Keratinocyte (primary cell): Measurements from ENCODE around the gene SCUBE3. TPM values are rescaled to one million over a fixed set of nuclear protein-coding genes. Genes with fewer than 3 reads are reported as not detected.

Experiments
- DNase-seq: peaks from one replicate; pipeline ENCODE4 v3.0.0-alpha.2; 2011; ENCODE audit warnings: low read depth, missing footprints, low spot score
- FAIRE-seq: peaks from 2 replicates; lab custom pipeline; 2011; peaks lifted over from hg19 to GRCh38; lab: Jason Lieb, UNC
- H2AFZ ChIP-seq: 2 replicates; pipeline ENCODE4 v1.6.0; 2012; ENCODE audit warnings: low read length, control low read depth, inconsistent platforms; ENCODE audit not compliant: control insufficient read depth
- H3K27ac ChIP-seq: 2 replicates; pipeline ENCODE4 v1.5.1; 2011; ENCODE audit warnings: low read length; ENCODE audit not compliant: control insufficient read depth, insufficient read depth
- H3K27me3 ChIP-seq: 3 replicates; pipeline ENCODE4 v1.6.0; 2011; ENCODE audit warnings: low read length; ENCODE audit not compliant: control insufficient read depth, insufficient read depth; ENCODE audit errors: extremely low read depth
- H3K36me3 ChIP-seq, 2 experiments: 2 replicates in 1 of 2; 3 replicates in 1 of 2; pipeline ENCODE4 v1.5.1; 2011; ENCODE audit warnings: low read length in 2 of 2, mild to moderate bottlenecking in 1 of 2; ENCODE audit not compliant: control insufficient read depth in 2 of 2, insufficient read depth in 2 of 2; ENCODE audit errors: extremely low read depth in 1 of 2
- H3K4me1 ChIP-seq: 3 replicates; pipeline ENCODE4 v1.5.1; 2011; ENCODE audit warnings: low read length; ENCODE audit not compliant: control insufficient read depth, insufficient read depth; ENCODE audit errors: extremely low read depth
- H3K4me2 ChIP-seq: 3 replicates; pipeline ENCODE4 v1.6.0; 2011; ENCODE audit warnings: low read depth, low read length; ENCODE audit not compliant: control insufficient read depth, insufficient read depth; ENCODE audit errors: extremely low read depth
- H3K4me3 ChIP-seq, 3 experiments: fragments of 200-600 bp in 1 of 3; sonication (generic) in 1 of 3; 2 replicates in 2 of 3; 3 replicates in 1 of 3; pipeline ENCODE4 v1.5.1; 2011 to 2016; ENCODE audit warnings: low read length in 3 of 3, mild to moderate bottlenecking in 3 of 3, control low read depth in 2 of 3, inconsistent platforms in 1 of 3, low read depth in 1 of 3, mixed read lengths in 1 of 3, mixed run types in 1 of 3, moderate library complexity in 1 of 3; ENCODE audit not compliant: control insufficient read depth in 2 of 3, insufficient read depth in 2 of 3; ENCODE audit errors: extremely low read depth in 1 of 3
- H3K79me2 ChIP-seq: 2 replicates; pipeline ENCODE4 v1.6.0; 2012; ENCODE audit warnings: low read length; ENCODE audit not compliant: control insufficient read depth, insufficient read depth
- H3K9ac ChIP-seq: 3 replicates; pipeline ENCODE4 v1.6.0; 2011; ENCODE audit warnings: low read length; ENCODE audit not compliant: control insufficient read depth, insufficient read depth; ENCODE audit errors: extremely low read depth
- H3K9me1 ChIP-seq: 3 replicates; pipeline ENCODE4 v1.6.0; 2011; ENCODE audit warnings: low read length; ENCODE audit not compliant: control insufficient read depth, insufficient read depth; ENCODE audit errors: extremely low read depth
- H3K9me3 ChIP-seq: 2 replicates; pipeline ENCODE4 v1.5.1; 2012; ENCODE audit warnings: low read depth, low read length; ENCODE audit not compliant: control insufficient read depth
- H4K20me1 ChIP-seq: 3 replicates; pipeline ENCODE4 v1.6.0; 2011; ENCODE audit warnings: low read length; ENCODE audit not compliant: control insufficient read depth, insufficient read depth; ENCODE audit errors: extremely low read depth
- CTCF ChIP-seq, 3 experiments: IDR thresholded peaks in 1 of 3; conservative IDR thresholded peaks in 1 of 3; optimal IDR thresholded peaks in 1 of 3; 2 replicates in 2 of 3; 3 replicates in 1 of 3; pipeline versions ENCODE3 to v1.5.1; 2011; ENCODE audit warnings: low read length in 3 of 3, mild to moderate bottlenecking in 3 of 3, moderate library complexity in 2 of 3, control low read depth in 1 of 3, inconsistent platforms in 1 of 3; ENCODE audit not compliant: insufficient read depth in 2 of 3; ENCODE audit errors: extremely low read depth in 1 of 3
- EZH2 ChIP-seq: IDR thresholded peaks from one replicate; pipeline ENCODE4 v1.6.1; 2012; ENCODE audit warnings: inconsistent platforms, mild to moderate bottlenecking, low read length, moderate library complexity
- dilution Hi-C: fragments of 300-500 bp; cut with MboI; formaldehyde crosslinking; loops from one replicate; pipeline ENCODE4 v1.7.0; 2020; ENCODE audit warnings: low sequenced_read_pairs; ENCODE audit not compliant: extremely low pct_ligation_motif_present
- polyA plus RNA-seq, 5 experiments: library from polyadenylated mRNA; depleted of rRNA in 3 of 5; stranded (reverse) in 3 of 5; stranded (forward) in 1 of 5; unstranded in 1 of 5; fragments of >200 nt; gene quantifications; 1 replicate in 1 of 5; 2 replicates in 3 of 5; 3 replicates in 1 of 5; pipeline versions ENCODE4 v1.2.1 to v1.2.3, GENCODE V29; 2011 to 2012; ENCODE audit warnings: missing spikeins in 2 of 5, low read depth in 1 of 5, low replicate concordance in 1 of 5

Gene SCUBE3
- polyA plus RNA-seq, 1 donor (not counting 4 experiments of a cell fraction or from before 2014, with no cell fraction given): 0.01 TPM

- Histone ChIP-seq H3K9ac (no peak overlapping the region), H3K27ac (no peak overlapping the region)
Measured at GRCh38 chr6:35177157-35177556, 36.6 kb upstream of the SCUBE3 start.

GRCh38 chr6:35177596-35177995 is 36.2 kb upstream of the SCUBE3 start:
- FAIRE-seq: no peak

More at GRCh38 chr6:35177157-35177556, 36.6 kb upstream of the SCUBE3 start:
- TF ChIP-seq EZH2: no peak
- TF ChIP-seq CTCF (optimal IDR thresholded peaks at IDR 0.05 in 1 of 3, IDR thresholded peaks at IDR 0.05 in 1 of 3, conservative IDR thresholded peaks at IDR 0.05 in 1 of 3; ENCODE audit: extremely low read depth in 1 of 3, insufficient read depth in 2 of 3, low read length in 3 of 3): no peak
- DNase-seq (no peak), FAIRE-seq (no peak)
- no peaks in the 10 kb centered on the region for H4K20me1 ChIP-seq
- H3K4me2 ChIP-seq: no peak overlapping the region
- H3K9me3 ChIP-seq: no peaks in the 10 kb centered on the region
- H3K79me2 ChIP-seq: no peaks in the 10 kb centered on the region
- H3K27me3 ChIP-seq: no peaks in the 10 kb centered on the region
- H3K36me3 ChIP-seq: no peaks in the 10 kb centered on the region
- no peak overlapping the region for H3K4me3 ChIP-seq
- no peak overlapping the region for H2AFZ ChIP-seq
- peaks cover 19% of the 10 kb centered on the region for H3K4me1 ChIP-seq
- H3K9me1 ChIP-seq: no peaks in the 10 kb centered on the region
- dilution Hi-C loops: no loop called here

More at GRCh38 chr6:35177596-35177995, 36.2 kb upstream of the SCUBE3 start:
- no peaks in the 10 kb centered on the region for H3K9me1 ChIP-seq
- H3K36me3 ChIP-seq: no peaks in the 10 kb centered on the region
- no peaks in the 10 kb centered on the region for H3K9me3 ChIP-seq
- TF ChIP-seq CTCF (optimal IDR thresholded peaks at IDR 0.05 in 1 of 3, IDR thresholded peaks at IDR 0.05 in 1 of 3, conservative IDR thresholded peaks at IDR 0.05 in 1 of 3; ENCODE audit: extremely low read depth in 1 of 3, insufficient read depth in 2 of 3, low read length in 3 of 3): no peak
- no peak overlapping the region for H3K4me3 ChIP-seq
- H3K79me2 ChIP-seq: no peaks in the 10 kb centered on the region
- no peak overlapping the region for H3K9ac ChIP-seq
- no peak for DNase-seq
- H3K27ac ChIP-seq: no peak overlapping the region
- no peak overlapping the region for H2AFZ ChIP-seq
- no peaks in the 10 kb centered on the region for H4K20me1 ChIP-seq
- H3K4me2 ChIP-seq: no peak overlapping the region
- dilution Hi-C loops: no loop called here
- no peaks in the 10 kb centered on the region for H3K27me3 ChIP-seq
- H3K4me1 ChIP-seq: peaks cover 19% of the 10 kb centered on the region
